Activated CD8-positive, alpha-beta T cell treated with anti-CD3 and anti-CD28 coated beads for 36 hours (primary cell): ENCODE results near the gene ACOT12. TPM values are rescaled to one million over a fixed set of nuclear protein-coding genes. Genes with fewer than 3 reads are reported as not detected.

Experiments
- ATAC-seq: fragments of 200-7000 bp; cut with Tn5 transposase; one replicate; pipeline ENCODE4 v1.10.0; 2021; ENCODE audit warnings: mild to moderate bottlenecking, moderate library complexity
- CTCF ChIA-PET: fragments of 350-600 bp; sonication (Branson Sonifier 250); formaldehyde crosslinking; loops from one replicate; lab custom pipeline; 2021; ENCODE audit warnings: antibody characterized with exemption; lab: Charles Lee
- POLR2A ChIA-PET: fragments of 350-600 bp; sonication (Branson Sonifier 250); formaldehyde crosslinking; loops from one replicate; lab custom pipeline; 2021; ENCODE audit warnings: antibody characterized with exemption; lab: Charles Lee
- DNase-seq: peaks from one replicate; pipeline ENCODE4 v3.0.0-alpha.2; 2020
- H3K27ac Mint-ChIP-seq: one replicate; pipeline ENCODE4 v1.8.0; 2021; ENCODE audit warnings: mild to moderate bottlenecking, mixed read lengths
- H3K27me3 Mint-ChIP-seq: one replicate; pipeline ENCODE4 v1.8.0; 2021; ENCODE audit warnings: mixed read lengths
- H3K36me3 Mint-ChIP-seq: one replicate; pipeline ENCODE4 v1.8.0; 2021; ENCODE audit warnings: low read depth, mixed read lengths
- H3K4me1 Mint-ChIP-seq: one replicate; pipeline ENCODE4 v1.8.0; 2021; ENCODE audit warnings: low read depth, mixed read lengths
- H3K4me3 Mint-ChIP-seq: one replicate; pipeline ENCODE4 v1.8.0; 2021; ENCODE audit warnings: mild to moderate bottlenecking, moderate library complexity, mixed read lengths
- H3K9me3 Mint-ChIP-seq: one replicate; pipeline ENCODE4 v1.8.0; 2021; ENCODE audit warnings: mixed read lengths
- intact Hi-C: fragments of 100-400 bp; cut with micrococcal nuclease; formaldehyde crosslinking; loops from one replicate; pipeline ENCODE4 v1.10.0; 2022
- total RNA-seq, 2 experiments: library from RNA; stranded (reverse); gene quantifications; one replicate each; pipeline ENCODE4 v1.2.3, GENCODE V29; 2021
- TF ChIP-seq, protein P1 (sequence below): fragments of 200-600 bp; IDR thresholded peaks from one replicate; pipeline ENCODE4 v1.8.0; 2022; ENCODE audit warnings: antibody characterized with exemption, mild to moderate bottlenecking

Gene ACOT12
- total RNA-seq, 2 experiments from 2014 or later, result not detected

- no peak overlapping the region for H3K27ac Mint-ChIP-seq
- no peaks in the 10 kb centered on the region for H3K4me1 Mint-ChIP-seq
- peaks cover 2% of the 10 kb centered on the region for H3K27me3 Mint-ChIP-seq
- ChIA-PET CTCF (no interaction called here), POLR2A (no interaction called here)
- intact Hi-C loops, result no loop called here
- TF ChIP-seq, protein P1, sequence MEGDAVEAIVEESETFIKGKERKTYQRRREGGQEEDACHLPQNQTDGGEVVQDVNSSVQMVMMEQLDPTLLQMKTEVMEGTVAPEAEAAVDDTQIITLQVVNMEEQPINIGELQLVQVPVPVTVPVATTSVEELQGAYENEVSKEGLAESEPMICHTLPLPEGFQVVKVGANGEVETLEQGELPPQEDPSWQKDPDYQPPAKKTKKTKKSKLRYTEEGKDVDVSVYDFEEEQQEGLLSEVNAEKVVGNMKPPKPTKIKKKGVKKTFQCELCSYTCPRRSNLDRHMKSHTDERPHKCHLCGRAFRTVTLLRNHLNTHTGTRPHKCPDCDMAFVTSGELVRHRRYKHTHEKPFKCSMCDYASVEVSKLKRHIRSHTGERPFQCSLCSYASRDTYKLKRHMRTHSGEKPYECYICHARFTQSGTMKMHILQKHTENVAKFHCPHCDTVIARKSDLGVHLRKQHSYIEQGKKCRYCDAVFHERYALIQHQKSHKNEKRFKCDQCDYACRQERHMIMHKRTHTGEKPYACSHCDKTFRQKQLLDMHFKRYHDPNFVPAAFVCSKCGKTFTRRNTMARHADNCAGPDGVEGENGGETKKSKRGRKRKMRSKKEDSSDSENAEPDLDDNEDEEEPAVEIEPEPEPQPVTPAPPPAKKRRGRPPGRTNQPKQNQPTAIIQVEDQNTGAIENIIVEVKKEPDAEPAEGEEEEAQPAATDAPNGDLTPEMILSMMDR, result no peak
- H3K36me3 Mint-ChIP-seq, result no peaks in the 10 kb centered on the region
- H3K4me3 Mint-ChIP-seq, result no peak overlapping the region
- no peak for ATAC-seq
- no peaks in the 10 kb centered on the region for H3K9me3 Mint-ChIP-seq
- DNase-seq, result no peak
These were observed 32.3 kb downstream of the ACOT12 start for GRCh38 chr5:81361600-81361999.

- Mint-ChIP-seq H3K4me1 (no peaks in the 10 kb centered on the region), H3K27me3 (peaks cover 2% of the 10 kb centered on the region), H3K36me3 (no peaks in the 10 kb centered on the region), H3K4me3 (no peak overlapping the region), H3K9me3 (no peaks in the 10 kb centered on the region), H3K27ac (no peak overlapping the region)
- CTCF ChIA-PET, result no interaction called here
- ATAC-seq (no peak), DNase-seq (no peak)
- TF ChIP-seq, protein P1, result no peak
- POLR2A ChIA-PET, result interaction anchor here (0.6 kb wide), 1 partner anchor 558 kb away, joined by 3 read pairs; no protein-coding TSS in a partner anchor
- intact Hi-C loops, result no loop called here
These were observed 33.3 kb downstream of the ACOT12 start for GRCh38 chr5:81360640-81361039.

DNA sequence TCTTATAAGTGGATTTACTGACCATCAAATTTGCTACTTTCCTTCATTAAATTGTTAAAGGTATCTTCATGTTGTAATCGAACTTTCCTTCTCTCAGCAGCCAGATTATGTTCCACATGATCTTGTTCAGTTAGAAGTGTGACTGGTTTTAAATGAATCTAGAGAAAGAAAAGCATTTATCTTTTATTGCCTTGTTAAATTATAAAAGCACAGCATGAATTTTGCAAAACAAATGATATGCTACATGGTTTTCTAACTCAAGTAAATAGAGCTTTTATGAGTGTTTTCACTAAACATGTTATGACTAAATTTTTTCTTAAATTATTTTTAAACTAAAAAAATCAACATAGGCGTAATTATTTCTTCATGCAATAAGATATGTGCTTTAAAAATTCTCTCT lies 34.1 kb downstream of the ACOT12 start:
- Mint-ChIP-seq H3K27ac (no peak overlapping the region), H3K27me3 (peaks cover 2% of the 10 kb centered on the region), H3K4me3 (no peak overlapping the region), H3K9me3 (no peaks in the 10 kb centered on the region), H3K4me1 (no peaks in the 10 kb centered on the region), H3K36me3 (no peaks in the 10 kb centered on the region)
- DNase-seq, result no peak
- POLR2A ChIA-PET, result no interaction called here
- intact Hi-C loops, result no loop called here
- ATAC-seq, result no peak
- CTCF ChIA-PET, result no interaction called here
- TF ChIP-seq, protein P1, result no peak

DNA sequence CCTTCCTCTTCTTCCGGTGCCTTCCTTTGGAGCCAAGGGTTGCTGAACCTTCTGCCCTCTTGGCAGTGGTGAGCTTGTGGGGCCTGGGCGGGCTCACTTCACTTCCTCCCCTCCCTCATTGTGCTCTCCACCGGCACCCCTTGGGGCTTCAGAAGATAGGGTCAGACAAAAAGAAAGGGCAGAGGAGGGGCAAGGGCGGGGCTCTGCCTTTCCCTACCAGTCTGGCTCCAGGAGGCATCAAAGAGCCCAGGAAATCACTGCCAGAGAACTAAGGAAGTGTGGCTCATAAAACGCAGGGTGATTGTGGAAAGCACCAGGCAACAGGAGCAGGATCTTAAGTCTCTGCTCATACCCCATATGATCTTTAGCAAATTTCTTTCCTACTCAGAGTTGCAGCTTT lies 34.8 kb downstream of the ACOT12 start:
- Mint-ChIP-seq H3K27me3 (peaks cover 2% of the 10 kb centered on the region), H3K36me3 (no peaks in the 10 kb centered on the region), H3K4me3 (no peak overlapping the region), H3K4me1 (no peaks in the 10 kb centered on the region), H3K27ac (no peak overlapping the region), H3K9me3 (no peaks in the 10 kb centered on the region)
- CTCF ChIA-PET, result no interaction called here
- intact Hi-C loops, result no loop called here
- POLR2A ChIA-PET, result no interaction called here
- ATAC-seq, result no peak
- TF ChIP-seq, protein P1, result no peak
- DNase-seq, result no peak

DNA sequence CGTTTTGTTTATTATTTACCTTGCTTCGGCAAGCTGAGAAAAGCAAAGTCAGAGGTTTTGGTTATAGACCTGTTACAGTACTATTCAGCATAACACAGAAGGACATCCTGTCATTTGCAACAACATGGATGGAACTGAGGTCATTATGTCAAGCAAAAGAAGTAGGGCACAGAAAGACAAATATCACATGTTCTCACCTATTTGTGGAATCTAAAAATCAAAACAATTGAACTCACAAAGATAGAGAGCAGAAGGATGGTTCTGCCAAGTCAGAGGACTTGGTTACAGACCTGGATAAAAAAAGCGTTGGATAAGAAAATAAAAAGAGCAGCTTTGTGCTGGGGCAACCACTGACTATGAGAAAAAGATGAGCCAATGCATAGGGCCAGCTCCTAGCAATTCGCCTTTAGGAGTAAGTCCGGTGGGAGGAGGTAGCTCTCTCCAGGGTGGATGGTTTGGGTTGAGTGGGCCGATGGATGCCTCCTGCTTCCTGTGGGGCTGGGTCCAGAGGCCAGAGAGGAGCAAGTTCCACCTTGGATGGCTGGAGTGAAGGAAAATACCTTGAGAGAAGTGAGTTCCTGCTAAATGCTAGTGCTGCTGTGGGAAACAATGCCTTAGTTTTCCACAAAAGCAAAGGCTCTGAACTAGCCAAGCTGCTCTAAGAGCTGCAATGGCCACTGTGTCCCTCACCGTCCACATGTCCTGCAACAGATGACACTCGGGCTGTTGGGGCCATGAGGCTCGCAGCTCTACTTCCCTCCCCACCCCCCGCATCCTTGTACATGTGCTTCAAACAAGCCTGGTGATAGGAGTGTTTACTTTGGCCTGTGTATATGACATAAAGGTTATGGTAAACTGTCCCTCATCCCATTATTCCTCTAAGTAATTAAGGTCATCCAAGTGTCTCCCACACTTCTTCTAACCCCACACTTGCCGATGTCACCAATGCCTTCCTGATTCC lies 38.4 kb downstream of the ACOT12 start:
- ATAC-seq (no peak), DNase-seq (no peak)
- Mint-ChIP-seq H3K9me3 (no peaks in the 10 kb centered on the region), H3K27ac (no peak overlapping the region), H3K27me3 (peaks cover 2% of the 10 kb centered on the region), H3K4me1 (no peaks in the 10 kb centered on the region), H3K4me3 (no peak overlapping the region), H3K36me3 (no peaks in the 10 kb centered on the region)
- ChIA-PET CTCF (no interaction called here), POLR2A (no interaction called here)
- intact Hi-C loops, result no loop called here
- TF ChIP-seq, protein P1, result no peak
